Heart left ventricle (tissue), 16 donors: ENCODE measurements around the gene ATL1. TPM values are rescaled to one million over a fixed set of nuclear protein-coding genes. Genes with fewer than 3 reads are reported as not detected.

Source experiments
- ATAC-seq, 4 donors: fragments of 200-7000 bp; cut with Tn5 transposase; one replicate each; pipeline ENCODE4 v1.9.1; 2020 to 2022; ENCODE audit warnings: moderate library complexity in 4 of 4, mild to moderate bottlenecking in 3 of 4, moderate number of reproducible peaks in 1 of 4
- DNase-seq, 5 donors: peaks; one replicate each; pipeline ENCODE4 v3.0.0-alpha.2; 2020
- H3K27ac ChIP-seq, 12 donors: fragments of 200-600 bp; sonication (generic) in 4 of 12; one replicate each; pipeline versions ENCODE4 v1.5.0 to v1.8.0; 2016 to 2022; ENCODE audit warnings: mild to moderate bottlenecking in 2 of 12
- H3K27me3 ChIP-seq, 9 donors: fragments of 200-600 bp; sonication (generic) in 2 of 9; one replicate each; pipeline versions ENCODE4 v1.5.1 to v1.8.0; 2016 to 2022; ENCODE audit warnings: mild to moderate bottlenecking in 3 of 9
- H3K36me3 ChIP-seq, 9 donors: fragments of 200-600 bp; sonication (generic) in 2 of 9; one replicate each; pipeline versions ENCODE4 v1.5.0 to v1.8.0; 2018 to 2022; ENCODE audit warnings: mild to moderate bottlenecking in 2 of 9
- H3K4me1 ChIP-seq, 12 donors: fragments of 200-600 bp; sonication (generic) in 4 of 12; one replicate each; pipeline versions ENCODE4 v1.5.0 to v1.8.0; 2016 to 2022; ENCODE audit warnings: mild to moderate bottlenecking in 3 of 12
- H3K4me3 ChIP-seq, 12 donors: fragments of 200-600 bp; sonication (generic) in 4 of 12; one replicate each; pipeline versions ENCODE4 v1.5.0 to v1.8.0; 2017 to 2022; ENCODE audit warnings: mild to moderate bottlenecking in 9 of 12, moderate library complexity in 4 of 12
- H3K9me3 ChIP-seq, 12 donors: fragments of 200-600 bp; sonication (generic) in 4 of 12; one replicate each; pipeline versions ENCODE4 v1.5.0 to v1.8.0; 2016 to 2022; ENCODE audit warnings: mild to moderate bottlenecking in 1 of 12
- POLR2A ChIP-seq, 2 donors: fragments of 450-650 bp; IDR thresholded peaks; one replicate each; pipeline ENCODE4 v1.6.1; 2017; ENCODE audit warnings: antibody characterized with exemption in 2 of 2, mild to moderate bottlenecking in 2 of 2, moderate library complexity in 2 of 2
- WGBS, 4 donors: extraction: QIAGEN DNeasy Blood & Tissue Kit in 2 of 4; methylation state at CpG; one replicate each; pipeline versions ENCODE4 v1.1.5 to v1.1.7; 2013 to 2018; 5-methylcytosine and 5-hydroxymethylcytosine counted together
- intact Hi-C, 10 donors: fragments of 100-400 bp; cut with DNase I; formaldehyde crosslinking; loops; one replicate each; pipeline versions ENCODE4 v1.11.1 to v1.14.2; 2022
- polyA plus RNA-seq, 2 donors: library from polyadenylated mRNA; stranded (reverse); fragments of 200-250 nt; gene quantifications; one replicate each; pipeline ENCODE4 v1.2.3, GENCODE V29; 2013
- total RNA-seq, 9 donors: library from RNA; depleted of rRNA in 2 of 9; stranded (reverse); fragments of >200 nt in 2 of 9; fragmentation: NEBNext Ultra II Directional in 3 of 9; extraction: Animal tissue kit (Norgen Biotek cat#: 25700) in 3 of 9; gene quantifications; one replicate each; pipeline versions ENCODE4 v1.1.0 to v1.2.4, GENCODE V29; 2016 to 2023
- TF ChIP-seq, protein P1 (sequence below), 12 donors: fragments of 200-600 bp; sonication (generic) in 4 of 12; IDR thresholded peaks; one replicate each; pipeline versions ENCODE4 v1.5.0 to v1.8.0; 2018 to 2022; ENCODE audit warnings: antibody characterized with exemption in 12 of 12, mild to moderate bottlenecking in 5 of 12
- donor health status: ischemic (EF 13 %, LVEDD 7.1; RV severe dilation, severe dysfunction).
- donor health status: healthy with polysubstance abuse.
- donor health status: DM: no; HTN: yes; CAD: no.
- donor health status: DM: no; HTN: no; CAD: no.
- donor health status: ischemic (EF 25% LVEDD 6.9; RV normal size, moderate dysfunction).
- donor health status: ischemic (EF 25% LVEDD 5.7; RV mildly dilated, moderate dysfunction).
- donor health status: healthy.
- donor health status: DM: yes; HTN: yes; CAD: no.
- donor health status: ischemic (EF 35%, LVEDD 5.7; RV mildly dilated, moderate dysfunction).
- donor health status: nonischemic (EF 11% LVEDD 7.7; RV severe dilation, severe dysfunction).
- donor health status: DM: yes; HTN: yes; CAD: no.
- donor health status: PGD.
- donor health status: ischemic (EF 29% LVEDD 5.4; RV normal size, mild dysfunction).
- donor health status: nonischemic (EF 23%, LVEDD 6.1; RV moderate dilation, normal function).

Gene ATL1
- total and polyA plus RNA-seq, 11 donors, result 0.28 to 3.1 (median 0.94) TPM

DNA sequence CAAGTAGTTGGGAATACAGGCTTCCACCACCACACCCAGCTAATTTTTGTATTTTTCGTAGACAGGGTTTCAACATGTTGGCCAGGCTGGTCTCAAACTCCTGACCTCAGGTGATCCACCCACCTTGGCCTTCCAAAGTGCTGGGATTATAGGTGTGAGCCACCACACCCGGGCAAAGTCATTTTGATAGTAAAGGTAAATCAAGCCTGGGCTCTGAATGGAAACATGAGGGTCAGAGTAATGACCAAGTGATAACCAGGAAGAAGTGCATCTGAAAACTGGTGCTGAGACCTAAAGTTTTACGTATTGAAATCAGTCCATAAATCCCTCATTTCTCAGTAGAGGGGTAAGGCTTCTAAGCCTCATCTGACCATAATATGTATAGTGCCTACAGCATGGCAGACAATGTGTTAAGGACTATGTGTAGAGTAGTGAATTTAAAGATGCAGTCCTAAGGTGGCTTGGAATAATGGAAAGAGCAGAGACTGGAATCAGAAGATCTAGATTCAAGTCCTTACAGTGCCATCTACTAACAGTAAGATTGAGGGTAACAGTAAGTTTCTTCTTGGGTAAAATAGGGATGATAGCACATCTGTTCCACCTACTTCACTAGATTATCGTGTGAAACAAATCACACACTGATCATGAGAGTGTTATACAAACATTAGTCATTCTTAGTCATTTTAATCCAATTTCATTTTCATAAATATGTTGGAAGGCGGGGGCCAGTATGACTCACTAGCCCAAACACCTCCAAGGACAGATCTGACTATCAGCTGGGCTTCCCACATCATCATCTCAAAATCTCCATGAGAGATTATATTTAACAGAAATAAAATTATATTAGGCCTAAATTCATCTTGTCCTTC, 38.8 kb upstream of the ATL1 start:
- intact Hi-C loops, result no loop called here
- H3K27ac ChIP-seq, result peak overlapping the region in 4 of 12 donors; percentile 15 to 71 (median 52)
- peaks cover 0 to 60% (median 7%) of the 10 kb centered on the region in 12 donors for H3K4me1 ChIP-seq
- peaks cover 0 to 7% (median 0%) of the 10 kb centered on the region in 9 donors for H3K36me3 ChIP-seq
- ATAC-seq (peak in 3 of 4 donors; percentile 36 to 90 (median 63)), DNase-seq (no peak)
- no peaks in the 10 kb centered on the region for H3K27me3 ChIP-seq
- 58 to 70% (median 67%) methylated on average over 5 of the region's 5 CpGs for WGBS, 4 donors
- TF ChIP-seq, protein P1, sequence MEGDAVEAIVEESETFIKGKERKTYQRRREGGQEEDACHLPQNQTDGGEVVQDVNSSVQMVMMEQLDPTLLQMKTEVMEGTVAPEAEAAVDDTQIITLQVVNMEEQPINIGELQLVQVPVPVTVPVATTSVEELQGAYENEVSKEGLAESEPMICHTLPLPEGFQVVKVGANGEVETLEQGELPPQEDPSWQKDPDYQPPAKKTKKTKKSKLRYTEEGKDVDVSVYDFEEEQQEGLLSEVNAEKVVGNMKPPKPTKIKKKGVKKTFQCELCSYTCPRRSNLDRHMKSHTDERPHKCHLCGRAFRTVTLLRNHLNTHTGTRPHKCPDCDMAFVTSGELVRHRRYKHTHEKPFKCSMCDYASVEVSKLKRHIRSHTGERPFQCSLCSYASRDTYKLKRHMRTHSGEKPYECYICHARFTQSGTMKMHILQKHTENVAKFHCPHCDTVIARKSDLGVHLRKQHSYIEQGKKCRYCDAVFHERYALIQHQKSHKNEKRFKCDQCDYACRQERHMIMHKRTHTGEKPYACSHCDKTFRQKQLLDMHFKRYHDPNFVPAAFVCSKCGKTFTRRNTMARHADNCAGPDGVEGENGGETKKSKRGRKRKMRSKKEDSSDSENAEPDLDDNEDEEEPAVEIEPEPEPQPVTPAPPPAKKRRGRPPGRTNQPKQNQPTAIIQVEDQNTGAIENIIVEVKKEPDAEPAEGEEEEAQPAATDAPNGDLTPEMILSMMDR (IDR thresholded peaks at IDR 0.05), result no peak
- TF ChIP-seq POLR2A (IDR thresholded peaks at IDR 0.05), result no peak
- H3K4me3 ChIP-seq, result peak overlapping the region in 1 of 12 donors; percentile 6
- no peaks in the 10 kb centered on the region for H3K9me3 ChIP-seq

DNA sequence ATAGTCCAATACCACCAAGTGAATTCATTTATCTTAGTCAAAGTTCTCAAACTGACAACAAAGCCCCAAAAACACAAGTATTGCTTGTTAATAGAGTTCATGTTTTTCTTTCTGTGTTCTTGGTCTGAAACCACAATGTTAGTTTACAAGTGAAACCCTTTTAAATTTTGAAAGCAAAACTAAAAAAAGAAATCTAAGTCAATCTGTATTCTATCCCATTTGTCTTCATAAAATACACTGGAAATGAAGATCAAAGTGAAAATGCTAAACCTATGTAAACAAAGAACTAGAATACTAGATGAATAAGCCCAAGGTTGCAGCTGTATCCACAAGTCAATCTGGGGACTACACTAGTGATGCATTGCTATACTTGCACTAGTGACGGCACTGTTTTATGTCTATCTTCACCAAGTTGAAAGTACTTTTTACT, 38.0 kb upstream of the ATL1 start:
- Histone ChIP-seq H3K36me3 (peaks cover 0 to 7% (median 0%) of the 10 kb centered on the region in 9 donors), H3K27me3 (no peaks in the 10 kb centered on the region), H3K4me3 (peak overlapping the region in 1 of 12 donors; percentile 6), H3K4me1 (peaks cover 0 to 54% (median 7%) of the 10 kb centered on the region in 12 donors), H3K27ac (peak overlapping the region in 3 of 12 donors; percentile 2 to 71 (median 51)), H3K9me3 (no peaks in the 10 kb centered on the region)
- no peak for DNase-seq
- no peak for TF ChIP-seq POLR2A (IDR thresholded peaks at IDR 0.05)
- TF ChIP-seq, protein P1 (IDR thresholded peaks at IDR 0.05), result no peak
- intact Hi-C loops, result no loop called here
- no peak for ATAC-seq
- WGBS, 4 donors, result 81 to 91% (median 87%) methylated on average over 1 of the region's 1 CpG

DNA sequence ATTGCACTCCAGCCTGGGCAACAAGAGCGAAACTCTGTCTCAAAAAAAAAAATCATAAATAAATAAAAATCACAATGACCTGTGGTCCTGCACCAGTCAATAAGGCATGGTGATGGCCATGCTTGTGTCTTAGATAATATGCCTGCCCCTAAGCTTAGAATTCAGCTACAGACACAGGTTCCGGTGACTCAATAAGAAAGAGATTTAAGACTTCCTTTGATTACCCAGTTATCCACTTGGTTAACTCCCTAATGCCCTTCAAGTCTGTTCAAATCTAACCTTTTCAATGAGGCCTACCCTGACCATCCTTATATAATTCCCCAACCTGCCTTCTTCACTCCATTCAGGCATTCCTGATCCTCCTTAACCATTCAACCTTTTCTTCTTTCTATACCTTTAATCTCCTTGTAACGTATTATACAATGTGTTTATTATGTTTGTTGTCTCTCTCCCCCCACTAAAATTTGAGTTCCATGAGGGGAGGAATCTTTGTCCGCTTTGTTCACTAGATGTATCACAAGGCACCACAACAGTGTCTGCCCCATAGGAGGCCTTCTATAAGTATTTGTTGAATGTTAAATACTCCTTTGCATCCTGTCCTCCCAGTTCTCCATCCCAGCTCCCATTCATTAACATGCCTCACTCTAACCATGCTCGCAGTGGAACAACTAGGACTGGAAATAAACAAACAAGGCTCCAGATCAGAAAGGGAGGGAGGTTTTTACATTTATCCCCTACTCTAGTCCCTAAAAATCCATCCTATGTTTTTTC, 36.5 kb upstream of the ATL1 start:
- no peak for DNase-seq
- H3K4me1 ChIP-seq, result peaks cover 0 to 61% (median 8%) of the 10 kb centered on the region in 12 donors
- peak overlapping the region in 1 of 12 donors; percentile 32 for H3K27ac ChIP-seq
- no peaks in the 10 kb centered on the region for H3K9me3 ChIP-seq
- H3K36me3 ChIP-seq, result peaks cover 0 to 7% (median 0%) of the 10 kb centered on the region in 9 donors
- no peak overlapping the region for H3K4me3 ChIP-seq
- ATAC-seq, result no peak
- H3K27me3 ChIP-seq, result no peaks in the 10 kb centered on the region
- TF ChIP-seq, protein P1 (IDR thresholded peaks at IDR 0.05), result no peak
- TF ChIP-seq POLR2A (IDR thresholded peaks at IDR 0.05), result no peak
- 85 to 91% (median 88%) methylated on average over 5 of the region's 5 CpGs for WGBS, 4 donors
- intact Hi-C loops, result no loop called here

DNA sequence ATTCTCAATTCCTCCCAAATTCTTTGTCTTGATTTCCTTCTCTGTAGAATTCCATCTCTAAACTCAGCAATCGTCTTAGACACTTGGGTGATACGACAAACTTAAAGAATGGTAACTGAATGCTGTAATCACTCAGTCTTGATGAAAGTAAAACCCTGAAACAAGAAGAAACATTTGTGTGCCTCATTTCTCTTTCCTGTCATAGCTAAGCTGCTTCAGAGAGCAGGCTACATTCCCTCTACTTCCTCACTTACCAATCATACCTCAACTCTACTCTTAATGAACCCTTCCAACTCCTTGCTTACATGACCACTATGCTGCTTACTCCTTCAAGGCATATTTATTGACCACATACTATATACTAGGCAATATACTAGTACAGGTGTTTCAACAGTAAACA, 35.9 kb upstream of the ATL1 start:
- peak overlapping the region in 1 of 12 donors; percentile 32 for H3K27ac ChIP-seq
- no peaks in the 10 kb centered on the region for H3K9me3 ChIP-seq
- ATAC-seq, result no peak
- WGBS, 4 donors, result 75 to 94% (median 85%) methylated on average over 2 of the region's 2 CpGs
- intact Hi-C loops, result no loop called here
- no peak for TF ChIP-seq POLR2A (IDR thresholded peaks at IDR 0.05)
- TF ChIP-seq, protein P1 (IDR thresholded peaks at IDR 0.05), result no peak
- no peaks in the 10 kb centered on the region for H3K27me3 ChIP-seq
- peaks cover 0 to 6% (median 0%) of the 10 kb centered on the region in 9 donors for H3K36me3 ChIP-seq
- no peak overlapping the region for H3K4me3 ChIP-seq
- no peak for DNase-seq
- H3K4me1 ChIP-seq, result peaks cover 0 to 64% (median 8%) of the 10 kb centered on the region in 12 donors
